GM19438 (cell line): ENCODE results near the gene WDR35.

Source experiments
- ATAC-seq: cut with Tn5 transposase; IDR thresholded peaks from one replicate; pipeline ENCODE4 v1.9.1; 2021; ENCODE audit warnings: low read depth; ENCODE audit not compliant: unreplicated experiment

The WDR35 gene

GRCh38 chr2:19989667-19990415, at the start of gene WDR35:
Gene WDR35 (minus strand): TSS chr2:19990105. CDS start chr2:19990015, 90 bp downstream.
- ATAC-seq, result peak; percentile 94

DNA sequence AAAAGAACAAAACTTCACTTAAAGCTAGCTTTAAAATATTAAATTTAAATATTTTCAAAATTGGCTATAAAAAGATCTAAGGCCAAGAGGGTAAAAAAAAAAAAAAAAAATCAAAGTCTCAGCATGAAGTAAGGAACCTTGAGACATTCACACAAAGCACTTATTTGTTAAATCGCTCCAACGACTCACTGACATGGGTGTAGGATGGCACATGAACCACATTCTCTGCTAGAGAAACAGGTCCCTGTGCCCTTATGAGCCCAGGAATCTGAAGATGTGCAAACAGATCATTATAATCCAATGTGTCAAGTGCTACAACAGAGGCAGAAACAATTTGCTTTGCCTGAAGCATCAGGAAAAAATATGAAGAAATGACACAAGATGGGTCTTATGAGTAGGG, 47.8 kb upstream of the WDR35 start:
- ATAC-seq, result no peak

DNA sequence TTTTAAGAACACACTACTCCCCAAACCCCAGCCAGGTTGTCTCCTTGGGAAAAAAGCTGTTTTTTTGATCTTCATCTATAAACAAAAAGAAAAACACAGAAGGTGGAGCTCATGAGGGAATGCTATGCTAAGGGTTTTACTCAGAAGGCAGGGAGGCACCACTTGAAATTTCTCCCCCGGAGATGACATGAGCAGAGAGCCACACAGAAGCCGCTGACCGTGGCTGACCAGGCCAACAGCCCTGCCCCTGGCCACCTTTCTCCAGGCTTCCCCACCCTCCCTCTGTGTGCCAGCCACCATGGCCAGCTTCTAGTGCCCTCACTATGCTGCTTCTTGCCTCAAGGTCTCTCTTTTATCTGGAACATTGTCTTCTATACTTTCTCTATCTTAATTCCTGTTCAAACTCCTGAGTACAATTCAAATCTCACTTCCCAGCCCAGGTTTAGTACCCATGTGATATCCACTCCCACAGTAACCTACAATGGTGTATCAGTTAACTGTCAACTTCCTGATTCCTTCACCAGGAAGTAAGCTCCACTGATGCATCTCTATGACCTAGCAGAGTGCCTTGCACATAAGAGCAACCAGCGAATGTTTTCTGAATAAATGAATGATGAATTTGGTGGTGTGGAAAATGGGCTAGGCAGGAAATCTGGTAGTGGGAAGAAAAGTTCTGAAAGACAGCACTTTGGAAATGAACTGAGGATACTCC, 46.2 kb upstream of the WDR35 start:
- ATAC-seq, result no peak

DNA sequence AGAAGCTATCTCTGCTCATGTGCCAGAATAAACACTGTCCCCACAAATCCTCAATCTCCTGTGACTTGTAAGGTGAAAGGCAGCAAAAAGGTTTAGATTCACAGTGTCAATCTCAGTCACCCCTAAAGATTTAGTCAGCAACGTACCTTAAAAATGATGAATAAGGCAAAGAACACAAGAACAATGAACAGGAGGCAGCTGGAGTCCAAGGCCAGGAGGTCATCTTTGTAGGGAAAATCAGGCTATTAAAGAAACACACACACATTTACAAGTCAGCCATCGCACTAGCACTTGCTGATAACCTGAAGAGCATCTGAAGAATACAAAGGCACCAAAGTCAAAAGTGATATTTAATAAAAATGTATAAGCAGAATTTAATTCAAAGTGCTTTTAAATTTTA, 44.9 kb upstream of the WDR35 start:
- ATAC-seq, result no peak

GRCh38 chr2:20034218-20034617, 44.3 kb upstream of the WDR35 start:
- ATAC-seq, result no peak

DNA sequence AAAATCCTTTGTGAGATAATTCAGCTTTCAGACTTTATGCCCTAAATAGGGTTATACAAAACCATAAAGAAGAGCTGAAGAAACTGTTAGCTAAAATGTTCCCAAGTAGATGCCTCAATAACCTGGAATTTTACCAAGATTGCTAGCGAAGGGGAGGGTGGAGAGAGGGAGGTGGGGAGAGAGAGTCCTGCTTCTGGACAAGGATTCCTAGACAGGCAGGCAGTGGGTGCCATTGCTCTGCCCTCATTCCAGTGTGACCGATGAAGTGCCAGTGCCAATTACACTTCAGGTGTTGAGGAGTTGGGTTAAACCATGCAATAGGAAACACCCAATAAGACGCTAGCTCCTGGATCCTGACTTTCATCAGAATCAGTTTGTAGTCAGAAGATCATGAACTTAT, 43.4 kb upstream of the WDR35 start:
- no peak for ATAC-seq

GRCh38 chr2:20030224-20030623, 40.3 kb upstream of the WDR35 start:
- ATAC-seq, result no peak

GRCh38 chr2:20027705-20028434, 38.0 kb upstream of the WDR35 start:
- ATAC-seq, result no peak

DNA sequence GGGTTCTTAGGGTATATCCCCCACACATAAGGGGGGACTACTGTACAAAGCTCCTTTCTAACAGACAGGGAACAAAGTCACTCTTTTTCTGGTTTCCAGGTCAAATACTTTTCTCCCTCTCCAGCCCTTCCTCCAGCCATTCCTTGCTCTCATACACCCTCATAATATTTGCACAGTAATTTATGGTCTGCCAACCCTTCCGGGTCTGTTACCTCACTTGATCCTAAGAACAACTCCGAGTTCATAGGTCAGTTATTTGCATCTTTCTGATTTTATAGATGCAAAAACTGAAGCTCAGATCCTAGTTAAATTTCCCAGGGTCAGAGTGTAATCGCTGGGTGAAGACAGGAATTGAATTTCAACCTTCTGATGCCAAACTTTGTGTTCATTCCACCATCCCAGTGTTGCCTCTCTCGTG, 37.4 kb upstream of the WDR35 start:
- ATAC-seq, result no peak

DNA sequence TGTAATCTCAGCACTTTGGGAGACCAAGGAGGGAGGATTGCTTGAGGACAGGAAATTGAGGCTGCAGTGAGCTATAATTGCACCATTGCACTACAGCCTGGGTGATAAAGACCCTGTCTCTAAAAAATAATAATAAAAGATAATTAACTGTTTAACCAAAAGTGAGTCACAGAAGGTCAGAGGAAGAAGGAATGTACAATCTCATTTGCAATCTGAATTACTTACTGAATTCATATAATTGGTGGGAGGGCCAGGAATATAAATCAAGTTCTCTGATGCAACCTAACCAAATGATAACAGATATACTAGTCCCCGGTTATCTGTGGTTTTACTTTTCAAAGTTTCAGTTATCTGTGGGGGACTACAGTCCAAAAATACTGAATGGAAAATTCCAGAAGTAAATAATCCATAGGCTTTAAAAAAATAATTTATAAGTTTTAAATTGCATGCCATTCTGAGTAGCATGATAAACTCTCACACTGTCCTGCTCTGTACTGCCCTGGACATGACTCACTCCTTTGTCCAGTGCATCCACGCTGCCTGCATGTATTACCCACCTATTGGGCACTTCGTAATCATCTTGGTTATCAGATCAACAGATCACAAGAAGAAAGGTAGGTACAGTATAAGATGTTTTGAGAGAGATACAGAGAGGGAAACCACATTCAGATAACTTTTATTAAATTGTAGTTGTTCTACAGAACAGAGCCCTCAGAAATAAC, 35.3 kb upstream of the WDR35 start:
- ATAC-seq, result no peak

DNA sequence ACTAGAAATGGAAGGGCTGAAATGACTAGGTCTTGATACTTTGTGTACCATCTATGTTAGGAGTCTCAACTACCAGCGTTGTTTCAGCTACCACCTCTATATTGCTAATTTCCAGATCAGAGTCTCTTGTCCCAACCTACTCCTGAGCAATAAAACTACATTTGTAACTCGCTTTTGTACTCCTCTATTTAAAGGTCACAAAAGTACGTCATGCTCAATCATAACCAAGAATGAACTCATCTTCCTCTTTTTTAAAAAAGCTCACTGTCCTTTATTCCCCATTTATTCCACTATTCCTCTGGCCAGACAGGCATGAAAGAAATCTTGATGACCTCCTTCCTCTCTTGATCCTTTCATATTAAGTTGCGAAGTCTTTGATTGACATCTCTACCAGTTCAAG, 33.8 kb upstream of the WDR35 start:
- no peak for ATAC-seq

GRCh38 chr2:20021405-20022009, 31.6 kb upstream of the WDR35 start:
- no peak for ATAC-seq

DNA sequence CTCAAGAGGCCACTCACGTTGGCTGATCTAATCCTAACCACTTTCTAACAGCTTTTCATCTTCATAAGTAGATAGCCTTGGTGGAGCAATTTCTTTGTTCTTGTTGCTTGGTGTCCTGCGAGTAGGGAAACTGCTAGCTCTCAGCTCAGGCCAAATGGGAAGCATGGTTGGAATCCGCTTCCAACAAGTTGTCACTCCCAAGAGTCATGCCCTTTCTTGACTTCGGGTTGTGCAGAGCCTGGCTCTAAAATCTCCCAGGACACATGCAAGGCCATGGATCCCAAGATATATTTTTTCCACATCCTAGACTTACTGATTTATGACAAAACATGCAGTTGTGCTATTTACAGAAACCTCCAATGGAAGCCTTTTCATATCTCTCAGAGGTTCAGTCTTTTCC, 29.8 kb upstream of the WDR35 start:
- ATAC-seq, result no peak

DNA sequence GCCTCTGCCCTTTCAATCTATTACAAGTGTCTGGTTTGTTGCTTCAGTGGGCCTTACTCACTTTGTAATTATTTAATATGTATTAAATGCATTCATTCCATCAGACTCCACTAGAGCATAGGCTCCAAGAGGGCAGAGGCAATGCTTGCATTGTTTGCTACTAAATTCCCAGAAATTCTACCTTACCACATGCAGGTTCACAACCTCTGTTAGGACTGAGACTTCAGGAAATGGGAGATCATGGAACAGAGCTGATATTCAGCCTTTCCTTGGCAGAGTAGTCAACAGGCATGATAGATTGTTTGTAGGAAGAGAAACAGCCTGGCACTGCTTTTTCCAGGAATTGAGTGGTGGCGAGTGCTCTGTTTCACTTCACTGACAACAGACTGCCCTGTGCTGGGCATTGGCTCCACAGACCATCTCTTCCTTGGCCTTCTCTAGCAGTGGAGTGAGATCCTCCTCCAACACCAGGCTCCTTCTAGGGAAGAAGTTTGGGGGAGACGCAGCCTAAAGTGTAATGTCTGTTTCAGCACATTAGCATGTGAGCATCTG, 28.8 kb upstream of the WDR35 start:
- ATAC-seq, result no peak

- ATAC-seq, result no peak
These were observed 26.4 kb upstream of the WDR35 start for GRCh38 chr2:20016346-20016745.

GRCh38 chr2:20015482-20016083, 25.7 kb upstream of the WDR35 start:
- no peak for ATAC-seq

DNA sequence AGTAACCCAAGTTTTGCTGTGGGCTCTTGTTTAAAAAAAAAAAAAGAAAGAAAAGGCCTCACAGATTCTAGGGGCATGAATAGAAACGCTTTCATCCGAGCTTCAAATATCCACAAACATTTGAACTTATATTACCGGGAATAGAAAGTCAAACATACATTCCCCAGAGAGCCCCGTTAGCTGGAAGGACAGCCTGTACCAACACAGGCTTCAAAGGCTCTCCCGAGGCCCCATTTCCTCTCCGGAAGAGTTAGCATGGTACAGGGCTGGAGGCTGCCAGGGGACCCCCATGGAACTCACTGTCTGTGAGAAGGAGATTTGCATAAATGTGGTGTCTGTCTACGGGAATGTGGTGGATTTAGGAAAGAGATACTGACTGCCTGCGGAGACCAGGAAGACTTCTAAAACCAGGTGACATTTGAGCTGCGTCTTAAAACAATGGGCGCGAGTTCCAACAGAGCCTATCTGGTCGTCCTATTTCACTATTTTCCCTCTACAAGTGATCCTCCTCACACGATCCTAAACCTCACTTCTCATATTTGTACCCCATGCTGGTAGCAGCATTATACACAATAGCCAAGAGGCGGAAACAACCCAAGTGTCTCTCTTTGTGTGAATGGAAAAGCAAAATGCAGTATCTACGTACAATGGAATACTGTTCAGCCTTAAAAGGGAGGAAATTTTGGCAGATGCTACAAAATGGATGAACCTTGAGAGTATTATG, 23.4 kb upstream of the WDR35 start:
- ATAC-seq, result no peak

- ATAC-seq, result no peak
These were observed 22.6 kb upstream of the WDR35 start, which contains the start of gene MATN3 for GRCh38 chr2:20012282-20013125. Gene MATN3 (minus strand): TSS chr2:20012668. CDS start chr2:20012631, 37 bp downstream.
